MM.1S (cell line): ENCODE measurements around the gene LDHAL6B.

Source experiments
- DNase-seq: peaks from one replicate; pipeline ENCODE4 v3.0.0-alpha.2; 2015
- H2AFZ ChIP-seq: fragments of 300-600 bp; sonication (generic); 2 replicates; pipeline ENCODE4 v1.6.0; 2016; ENCODE audit warnings: antibody characterized with exemption, low read length
- H3F3A ChIP-seq: fragments of 300-600 bp; sonication (generic); 2 replicates; pipeline ENCODE4 v1.6.1; 2016; ENCODE audit warnings: mild to moderate bottlenecking, antibody characterized with exemption, low read length, moderate library complexity, mixed read lengths; ENCODE audit not compliant: insufficient read depth
- H3K27ac ChIP-seq: fragments of 300-600 bp; sonication (generic); 2 replicates; pipeline ENCODE4 v1.5.1; 2016; ENCODE audit warnings: mild to moderate bottlenecking, low read length
- H3K27me3 ChIP-seq: fragments of 300-600 bp; sonication (generic); replicated peaks from 2 replicates; pipeline ENCODE4 v1.6.0; 2016; ENCODE audit warnings: low read length; ENCODE audit not compliant: insufficient read depth
- H3K36me3 ChIP-seq: fragments of 300-600 bp; sonication (generic); replicated peaks from 2 replicates; pipeline ENCODE4 v1.6.1; 2016; ENCODE audit warnings: mild to moderate bottlenecking, low read length, mixed read lengths; ENCODE audit not compliant: insufficient read depth
- H3K4me1 ChIP-seq: fragments of 300-600 bp; sonication (generic); 2 replicates; pipeline ENCODE4 v1.6.1; 2016; ENCODE audit warnings: low read length, mixed read lengths
- H3K4me2 ChIP-seq: fragments of 300-600 bp; sonication (generic); 2 replicates; pipeline ENCODE4 v1.6.0; 2016; ENCODE audit warnings: low read depth, low read length
- H3K4me3 ChIP-seq: fragments of 300-600 bp; sonication (generic); 2 replicates; pipeline ENCODE4 v1.5.1; 2016; ENCODE audit warnings: low read length, mixed read lengths
- H3K79me2 ChIP-seq: fragments of 300-600 bp; sonication (generic); 2 replicates; pipeline ENCODE4 v1.6.1; 2016; ENCODE audit warnings: mixed run types, low read length, mixed read lengths
- H3K9ac ChIP-seq: fragments of 300-600 bp; sonication (generic); 2 replicates; pipeline ENCODE4 v1.6.1; 2016; ENCODE audit warnings: low read length, mixed read lengths
- H3K9me2 ChIP-seq: fragments of 300-600 bp; sonication (generic); replicated peaks from 2 replicates; pipeline ENCODE4 v1.6.1; 2016; ENCODE audit warnings: mild to moderate bottlenecking, low read length, mixed read lengths; ENCODE audit not compliant: insufficient read depth
- H3K9me3 ChIP-seq: fragments of 300-600 bp; sonication (generic); replicated peaks from 2 replicates; pipeline ENCODE4 v1.6.1; 2016; ENCODE audit warnings: mild to moderate bottlenecking, low read length, mixed read lengths; ENCODE audit not compliant: insufficient read depth
- H4K20me1 ChIP-seq: fragments of 300-600 bp; sonication (generic); 2 replicates; pipeline ENCODE4 v1.6.1; 2016; ENCODE audit warnings: mild to moderate bottlenecking, low read length, moderate library complexity, mixed read lengths; ENCODE audit not compliant: insufficient read depth
- CTCF ChIP-seq: fragments of 300-600 bp; sonication (generic); IDR thresholded peaks from 2 replicates; pipeline ENCODE4 v1.5.1; 2016; ENCODE audit warnings: antibody characterized with exemption, low read length, mixed read lengths
- EZH2 ChIP-seq: fragments of 300-600 bp; sonication (generic); optimal IDR thresholded peaks from 2 replicates; pipeline ENCODE3; 2017; ENCODE audit warnings: low read depth, mild to moderate bottlenecking, antibody characterized with exemption, low read length, mixed read lengths
- EZH2phosphoT487 ChIP-seq: fragments of 300-600 bp; sonication (generic); IDR thresholded peaks from 2 replicates; pipeline ENCODE4 v1.6.1; 2018; ENCODE audit warnings: antibody characterized with exemption, low read length

Gene LDHAL6B

DNA sequence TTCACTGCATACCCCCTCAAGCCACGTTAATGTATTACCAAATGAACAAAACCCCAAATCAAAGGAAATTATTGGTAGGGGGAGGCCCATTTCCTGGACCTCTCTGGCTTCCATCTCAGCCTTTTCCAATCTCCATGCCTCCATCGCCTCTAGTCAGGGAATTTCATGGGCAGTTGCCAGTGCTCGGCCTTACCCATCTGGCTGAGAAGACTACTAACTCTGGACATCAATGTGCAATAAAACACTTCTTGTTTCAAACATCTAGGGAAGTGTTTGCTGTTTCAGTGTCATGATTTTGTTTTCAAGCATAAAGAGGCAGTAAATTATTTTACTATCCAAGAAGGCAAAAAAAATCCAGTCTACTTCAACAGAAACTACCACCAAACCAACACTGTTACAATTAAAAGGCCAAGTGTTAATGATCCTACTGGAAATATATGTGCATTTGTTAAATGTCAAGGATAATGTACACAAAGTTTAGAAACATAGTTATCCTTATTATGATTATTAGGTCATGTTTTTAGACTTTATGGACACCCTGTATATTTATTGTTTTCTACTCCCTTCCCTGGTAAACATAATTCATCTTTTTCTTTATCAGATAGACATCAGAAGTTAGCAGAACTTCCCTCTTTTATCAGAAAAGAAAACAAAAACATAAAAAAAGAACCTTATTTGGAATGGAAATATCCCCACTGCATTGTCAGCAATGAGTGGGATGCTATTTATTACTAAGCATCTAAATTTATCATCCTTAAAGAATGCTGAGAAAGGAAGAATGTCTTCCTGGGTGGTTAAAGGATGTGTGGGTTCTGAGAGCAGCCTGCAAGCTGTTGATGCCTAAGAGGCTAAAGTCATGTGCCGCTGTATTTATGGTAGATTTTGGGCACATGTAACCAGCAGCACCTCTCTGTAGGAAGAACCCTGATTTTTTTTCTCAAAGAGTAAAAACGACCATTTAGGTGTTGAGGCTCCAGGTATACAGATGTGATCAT lies 15.2 kb downstream of the LDHAL6B start:
- H3F3A ChIP-seq, result no peaks in the 10 kb centered on the region

DNA sequence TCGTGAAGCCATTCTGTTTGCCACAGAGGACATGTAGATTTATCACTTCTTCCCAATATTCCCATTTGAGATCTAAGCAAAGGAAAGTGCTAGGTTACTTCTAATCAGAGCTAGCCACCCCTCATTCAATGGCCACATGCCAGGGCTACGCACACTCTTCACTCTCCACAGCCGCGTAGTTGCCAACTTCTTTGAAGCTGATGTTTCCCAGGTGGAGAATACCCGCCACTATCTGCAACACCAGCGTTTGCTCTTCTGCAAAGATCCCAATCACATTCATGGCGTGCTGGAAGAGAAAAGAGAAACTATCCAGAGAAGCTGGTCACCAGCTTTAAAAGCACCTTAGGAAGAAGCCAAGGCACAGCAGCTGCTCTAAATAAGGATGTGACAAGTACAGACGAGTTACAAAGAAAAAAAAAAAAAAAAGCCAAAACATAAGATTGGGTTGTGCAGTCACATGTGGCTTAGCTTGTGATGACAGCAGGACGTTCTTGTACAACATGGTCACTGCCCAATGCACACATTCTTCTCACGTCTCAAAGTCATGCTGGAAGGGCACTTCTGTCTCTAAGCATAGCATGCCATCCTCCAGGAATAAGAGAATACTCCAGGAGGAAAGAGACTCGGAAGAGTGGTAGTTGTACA lies 16.4 kb downstream of the LDHAL6B start:
- H3K4me2 ChIP-seq, result no peak overlapping the region
- H3K4me1 ChIP-seq, result peaks cover 24% of the 10 kb centered on the region
- H3F3A ChIP-seq, result no peaks in the 10 kb centered on the region
- no peaks in the 10 kb centered on the region for H3K79me2 ChIP-seq
- no peak overlapping the region for H3K9ac ChIP-seq
- H2AFZ ChIP-seq, result no peak overlapping the region
- no peaks in the 10 kb centered on the region for H3K36me3 ChIP-seq
- no peak overlapping the region for H3K4me3 ChIP-seq
- no peaks in the 10 kb centered on the region for H3K9me3 ChIP-seq
- H3K27me3 ChIP-seq, result no peaks in the 10 kb centered on the region
- TF ChIP-seq EZH2phosphoT487 (no peak), CTCF (no peak), EZH2 (no peak)
- no peak overlapping the region for H3K27ac ChIP-seq
- no peaks in the 10 kb centered on the region for H4K20me1 ChIP-seq
- DNase-seq, result no peak
- no peaks in the 10 kb centered on the region for H3K9me2 ChIP-seq

More for the DNA sequence above, 15.2 kb downstream of the LDHAL6B start:
- Histone ChIP-seq H3K79me2 (no peaks in the 10 kb centered on the region), H3K9ac (no peak overlapping the region), H2AFZ (no peak overlapping the region), H4K20me1 (no peaks in the 10 kb centered on the region), H3K27ac (no peak overlapping the region; the same call in 1 of the 2 replicates), H3K4me1 (peaks cover 24% of the 10 kb centered on the region), H3K9me3 (no peaks in the 10 kb centered on the region), H3K36me3 (no peaks in the 10 kb centered on the region), H3K27me3 (no peaks in the 10 kb centered on the region), H3K9me2 (no peaks in the 10 kb centered on the region), H3K4me3 (no peak overlapping the region), H3K4me2 (peak overlapping the region; percentile 33)
- no peak for TF ChIP-seq EZH2phosphoT487
- no peak for TF ChIP-seq CTCF
- no peak for TF ChIP-seq EZH2
- DNase-seq, result no peak

DNA sequence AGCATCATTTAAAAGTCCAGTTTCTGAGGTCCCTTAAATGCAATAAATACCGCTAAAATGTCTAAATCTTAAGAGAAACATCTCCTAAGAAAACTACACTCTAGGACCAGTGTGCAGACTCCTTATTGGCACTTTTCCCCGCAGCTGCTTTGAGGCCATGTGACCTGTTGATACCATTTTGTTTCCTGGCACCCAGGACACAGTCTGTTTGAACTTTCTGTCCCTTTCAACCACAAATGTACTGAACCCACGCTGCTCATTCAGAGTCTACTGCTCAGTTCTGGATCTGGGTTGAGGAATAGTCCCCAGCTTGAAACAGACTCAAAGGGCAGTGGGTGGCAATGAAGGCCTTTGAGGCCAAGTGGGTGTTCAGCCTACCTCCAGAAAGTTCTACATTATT lies 17.1 kb downstream of the LDHAL6B start:
- TF ChIP-seq EZH2, result no peak
- H3K9me3 ChIP-seq, result no peaks in the 10 kb centered on the region
- H3F3A ChIP-seq, result no peaks in the 10 kb centered on the region
- H3K4me1 ChIP-seq, result peaks cover 24% of the 10 kb centered on the region
- no peaks in the 10 kb centered on the region for H4K20me1 ChIP-seq
- H3K9me2 ChIP-seq, result no peaks in the 10 kb centered on the region
- H3K9ac ChIP-seq, result no peak overlapping the region
- no peak overlapping the region for H3K27ac ChIP-seq
- H3K4me3 ChIP-seq, result no peak overlapping the region
- no peak for DNase-seq
- no peaks in the 10 kb centered on the region for H3K27me3 ChIP-seq
- no peak overlapping the region for H3K4me2 ChIP-seq
- H3K79me2 ChIP-seq, result no peaks in the 10 kb centered on the region
- H3K36me3 ChIP-seq, result no peaks in the 10 kb centered on the region
- no peak overlapping the region for H2AFZ ChIP-seq
